HepG2 (cell line): Measurements from ENCODE around the gene RPL5. TPM values are rescaled to one million over a fixed set of nuclear protein-coding genes. Genes with fewer than 3 reads are reported as not detected.

Source experiments
- ATAC-seq: fragments of 200-7000 bp; cut with Tn5 transposase; 3 replicates; pipeline ENCODE4 v1.9.1; 2020; ENCODE audit warnings: mild to moderate bottlenecking, moderate library complexity
- BruUV-seq: library from RNA; stranded (reverse); fragments of 400-500 nt; replicated peaks from 2 replicates; lab custom pipeline; 2021; lab: Mats Ljungman, UMichigan
- CTCF ChIA-PET: fragments of 300-600 bp; formaldehyde crosslinking; extraction: SDS; loops from one replicate; lab custom pipeline; 2021; ENCODE audit warnings: low total read pairs, inconsistent platforms, low intra/inter-chr PET ratio; lab: Yijun Ruan, JAX
- POLR2A ChIA-PET: fragments of 350-600 bp; sonication (Branson Sonifier 250); formaldehyde crosslinking; loops from one replicate; lab custom pipeline; 2020; ENCODE audit warnings: antibody characterized with exemption, inconsistent platforms; lab: Yijun Ruan, JAX
- DNase-seq: peaks from one replicate; pipeline ENCODE4 v3.0.0-alpha.2; 2015; ENCODE audit warnings: low spot score
- FAIRE-seq: peaks from 3 replicates; lab custom pipeline; 2011; peaks lifted over from hg19 to GRCh38; lab: Jason Lieb, UNC
- H2AFZ ChIP-seq: one replicate; pipeline ENCODE4 v1.6.1; 2011; ENCODE audit warnings: low read length, inconsistent platforms
- H3K27ac ChIP-seq: fragments of 300-600 bp; 3 replicates; pipeline ENCODE4 v1.8.0; 2011; ENCODE audit warnings: mixed run types, mild to moderate bottlenecking, mixed read lengths, low read length, inconsistent platforms; ENCODE audit not compliant: insufficient read depth; ENCODE audit errors: extremely low read length
- H3K27me3 ChIP-seq, 2 experiments: fragments of 200-600 bp in 1 of 2; 2 replicates in 1 of 2; 3 replicates in 1 of 2; pipeline versions ENCODE4 v1.6.0 to v1.8.0; 2011; ENCODE audit warnings: low read length in 2 of 2, mild to moderate bottlenecking in 2 of 2, moderate library complexity in 2 of 2, inconsistent platforms in 1 of 2; ENCODE audit not compliant: insufficient read depth in 2 of 2, control insufficient read depth in 1 of 2
- H3K36me3 ChIP-seq, 2 experiments: fragments of 200-600 bp in 1 of 2; replicated peaks in 1 of 2; 2 replicates in 1 of 2; 3 replicates in 1 of 2; pipeline versions ENCODE4 v1.5.1 to v1.8.0; 2011; ENCODE audit warnings: low read length in 2 of 2, inconsistent platforms in 1 of 2; ENCODE audit not compliant: insufficient read depth in 2 of 2, control insufficient read depth in 1 of 2
- H3K4me1 ChIP-seq: 2 replicates; pipeline ENCODE4 v1.5.1; 2012; ENCODE audit warnings: low read length, inconsistent platforms; ENCODE audit not compliant: insufficient read depth
- H3K4me2 ChIP-seq: 2 replicates; pipeline ENCODE4 v1.6.0; 2011; ENCODE audit warnings: low read depth, low read length, inconsistent platforms
- H3K4me3 ChIP-seq, 3 experiments: fragments of 200-600 bp in 1 of 3; sonication (generic), shearing (Covaris generic) in 1 of 3; replicated peaks in 1 of 3; 2 replicates each; pipeline ENCODE4 v1.5.1; 2011 to 2016; ENCODE audit warnings: low read length in 3 of 3, inconsistent platforms in 2 of 3, low read depth in 2 of 3, mild to moderate bottlenecking in 2 of 3, control low read depth in 1 of 3, mixed read lengths in 1 of 3; ENCODE audit not compliant: insufficient read depth in 1 of 3
- H3K79me2 ChIP-seq: one replicate; pipeline ENCODE4 v1.6.1; 2011; ENCODE audit warnings: low read length, inconsistent platforms; ENCODE audit not compliant: insufficient read depth
- H3K9ac ChIP-seq: 2 replicates; pipeline ENCODE4 v1.6.0; 2011; ENCODE audit warnings: mild to moderate bottlenecking, low read depth, low read length, inconsistent platforms; ENCODE audit not compliant: insufficient read depth
- H3K9me3 ChIP-seq: 2 replicates; pipeline ENCODE4 v1.5.1; 2012; ENCODE audit warnings: mild to moderate bottlenecking, low read length
- H4K20me1 ChIP-seq: 2 replicates; pipeline ENCODE4 v1.6.0; 2011; ENCODE audit warnings: inconsistent platforms, mild to moderate bottlenecking, low read length, moderate library complexity; ENCODE audit not compliant: insufficient read depth
- ARID5B ChIP-seq: IDR thresholded peaks from 2 replicates; pipeline ENCODE4 v1.4.0; 2020; ENCODE audit warnings: mild to moderate bottlenecking, missing genetic modification reagents
- BHLHE40 ChIP-seq: IDR thresholded peaks from 2 replicates; pipeline ENCODE4 v1.6.1; 2011; ENCODE audit warnings: low read length, improper control_type of control experiment
- CEBPG ChIP-seq: IDR thresholded peaks from 2 replicates; pipeline ENCODE4 v1.6.1; 2016
- HNF4A ChIP-seq: sonication (generic); formaldehyde crosslinking; IDR thresholded peaks from 2 replicates; pipeline ENCODE4 v1.4.0; 2020; ENCODE audit warnings: missing genetic modification reagents
- KLF12 ChIP-seq: sonication (generic); formaldehyde crosslinking; IDR thresholded peaks from 2 replicates; pipeline ENCODE4 v1.4.0; 2020; ENCODE audit warnings: missing genetic modification reagents, borderline replicate concordance
- RARA ChIP-seq: IDR thresholded peaks from 2 replicates; pipeline ENCODE4 v1.6.1; 2016; ENCODE audit warnings: missing genetic modification reagents, missing compliant biosample characterization
- ZNF18 ChIP-seq: sonication (generic); formaldehyde crosslinking; IDR thresholded peaks from 2 replicates; pipeline ENCODE4 v1.8.0; 2022; ENCODE audit warnings: mild to moderate bottlenecking, missing genetic modification reagents; ENCODE audit not compliant: insufficient replicate concordance
- ZNF567 ChIP-seq: sonication (generic); formaldehyde crosslinking; IDR thresholded peaks from 2 replicates; pipeline ENCODE4 v1.8.1; 2023; ENCODE audit warnings: mild to moderate bottlenecking, missing genetic modification reagents, borderline replicate concordance
- ZNF770 ChIP-seq: sonication (generic); formaldehyde crosslinking; IDR thresholded peaks from 2 replicates; pipeline ENCODE4 v1.5.0; 2020; ENCODE audit warnings: mild to moderate bottlenecking, missing genetic modification reagents
- ZSCAN22 ChIP-seq: sonication (generic); formaldehyde crosslinking; IDR thresholded peaks from 2 replicates; pipeline ENCODE4 v1.4.0; 2020; ENCODE audit warnings: mild to moderate bottlenecking, missing genetic modification reagents
- WGBS: methylation state at CpG from one replicate; pipeline ENCODE4 v1.1.6; 2017; ENCODE audit warnings: low lambda C conversion rate; 5-methylcytosine and 5-hydroxymethylcytosine counted together
- in situ Hi-C: cut with HindIII; loops from 2 replicates; pipeline ENCODE4 v1.10.0; 2017; ENCODE audit warnings: low pct_unique_long_range_greater_than_20kb; ENCODE audit not compliant: extremely low pct_ligation_motif_present
- intact Hi-C: fragments of 100-400 bp; cut with micrococcal nuclease; formaldehyde crosslinking; loops from one replicate; pipeline ENCODE4 v1.10.0; 2022; ENCODE audit not compliant: unreplicated experiment
- polyA plus RNA-seq, 8 experiments: library from polyadenylated mRNA; depleted of rRNA in 3 of 8; stranded (reverse) in 7 of 8; unstranded in 1 of 8; fragments of >200 nt; fragmentation: Illumina TruSeq in 4 of 8; extraction: Trizol in 4 of 8; gene quantifications; 2 replicates each; pipeline versions ENCODE4 v1.2.1 to v1.2.3, GENCODE V29; 2011 to 2016; ENCODE audit warnings: low read depth in 4 of 8, missing spikeins in 1 of 8, mixed read lengths in 1 of 8; ENCODE audit not compliant: insufficient read depth in 1 of 8
- total RNA-seq, 5 experiments: library from RNA; depleted of rRNA; stranded (reverse); fragments of >200 nt; fragmentation: Illumina TruSeq; extraction: Trizol; gene quantifications; 2 replicates each; pipeline ENCODE4 v1.2.3, GENCODE V29; 2016; ENCODE audit warnings: low read depth in 1 of 5

RPL5 gene
- total and polyA plus RNA-seq, 2 of the 13 experiments (the other 11 are each of a cell fraction or from before 2014, with no cell fraction given), result 2,304 to 2,520 TPM

- TF ChIP-seq CEBPG (CRISPR knock-in tag) (peak; percentile 37; the same call in 1 of the 2 replicates), ARID5B (CRISPR knock-in tag) (0 out of 2 replicates have a peak, but pooled peaks have one; percentile 24), ZSCAN22 (no peak), KLF12 (CRISPR knock-in tag) (no peak), ZNF18 (CRISPR knock-in tag) (peak; percentile 92), HNF4A (CRISPR knock-in tag) (0 out of 2 replicates have a peak, but pooled peaks have one; percentile 13), ZNF567 (CRISPR knock-in tag) (no peak), BHLHE40 (peak; percentile 31; the same call in 1 of the 2 replicates), RARA (CRISPR knock-in tag) (peak; percentile 25; the same call in 1 of the 2 replicates), ZNF770 (CRISPR knock-in tag) (peak; percentile 84)
- Histone ChIP-seq H2AFZ (no peak overlapping the region), H3K79me2 (peaks cover 1% of the 10 kb centered on the region), H3K4me2 (no peak overlapping the region), H3K9me3 (peaks cover 4% of the 10 kb centered on the region), H3K4me1 (peaks cover 48% of the 10 kb centered on the region), H3K27me3 (no peaks in the 10 kb centered on the region), H4K20me1 (no peaks in the 10 kb centered on the region), H3K9ac (no peak overlapping the region), H3K27ac (no peak overlapping the region), H3K36me3 (no peaks in the 10 kb centered on the region), H3K4me3 (no peak overlapping the region)
- in situ Hi-C loops (no loop called here), intact Hi-C loops (no loop called here)
- 32% methylated on average over 1 of the region's 1 CpG for WGBS
- BruUV-seq, result no TSS peak
- no peak for DNase-seq
- ChIA-PET CTCF (no interaction called here), POLR2A (no interaction called here)
- no peak for FAIRE-seq
- no peak for ATAC-seq
Observed at GRCh38 chr1:92884195-92884594, 52.4 kb downstream of the RPL5 start.
